Fibroblast of the aortic adventitia (primary cell): ENCODE measurements around the gene NUP188. TPM values are rescaled to one million over a fixed set of nuclear protein-coding genes. Genes with fewer than 3 reads are reported as not detected.

Experiments
- DNase-seq: peaks from one replicate; pipeline ENCODE4 v3.0.0-alpha.2; 2010; ENCODE audit warnings: low read depth
- H3K4me3 ChIP-seq: 2 replicates; pipeline ENCODE4 v1.5.1; 2011; ENCODE audit warnings: low read depth, mild to moderate bottlenecking, control low read depth, low read length, moderate library complexity
- total RNA-seq: library from RNA; depleted of rRNA; stranded (reverse); fragments of >200 nt; gene quantifications from 2 replicates; pipeline ENCODE4 v1.2.3, GENCODE V29; 2012; ENCODE audit warnings: low replicate concordance
- TF ChIP-seq, protein P1 (sequence below): IDR thresholded peaks from 2 replicates; pipeline ENCODE4 v1.5.1; 2011; ENCODE audit warnings: mild to moderate bottlenecking, low read length, control low read depth, inconsistent platforms; ENCODE audit not compliant: insufficient read depth

NUP188 gene
- total RNA-seq, 1 donor: 69.1 TPM

- no peak for DNase-seq
- H3K4me3 ChIP-seq: no peak overlapping the region
- TF ChIP-seq, protein P1, sequence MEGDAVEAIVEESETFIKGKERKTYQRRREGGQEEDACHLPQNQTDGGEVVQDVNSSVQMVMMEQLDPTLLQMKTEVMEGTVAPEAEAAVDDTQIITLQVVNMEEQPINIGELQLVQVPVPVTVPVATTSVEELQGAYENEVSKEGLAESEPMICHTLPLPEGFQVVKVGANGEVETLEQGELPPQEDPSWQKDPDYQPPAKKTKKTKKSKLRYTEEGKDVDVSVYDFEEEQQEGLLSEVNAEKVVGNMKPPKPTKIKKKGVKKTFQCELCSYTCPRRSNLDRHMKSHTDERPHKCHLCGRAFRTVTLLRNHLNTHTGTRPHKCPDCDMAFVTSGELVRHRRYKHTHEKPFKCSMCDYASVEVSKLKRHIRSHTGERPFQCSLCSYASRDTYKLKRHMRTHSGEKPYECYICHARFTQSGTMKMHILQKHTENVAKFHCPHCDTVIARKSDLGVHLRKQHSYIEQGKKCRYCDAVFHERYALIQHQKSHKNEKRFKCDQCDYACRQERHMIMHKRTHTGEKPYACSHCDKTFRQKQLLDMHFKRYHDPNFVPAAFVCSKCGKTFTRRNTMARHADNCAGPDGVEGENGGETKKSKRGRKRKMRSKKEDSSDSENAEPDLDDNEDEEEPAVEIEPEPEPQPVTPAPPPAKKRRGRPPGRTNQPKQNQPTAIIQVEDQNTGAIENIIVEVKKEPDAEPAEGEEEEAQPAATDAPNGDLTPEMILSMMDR: no peak
Measured at GRCh38 chr9:129021091-129021490, 73.6 kb downstream of the NUP188 start.

- TF ChIP-seq, protein P1: no peak
- no peak overlapping the region for H3K4me3 ChIP-seq
- DNase-seq: no peak
Measured at GRCh38 chr9:129022037-129022436, 74.5 kb downstream of the NUP188 start.

GRCh38 chr9:129023036-129023907 is 75.8 kb downstream of the NUP188 start:
- DNase-seq: peak; percentile 88
- no peak overlapping the region for H3K4me3 ChIP-seq
- TF ChIP-seq, protein P1: no peak

GRCh38 chr9:129023908-129024233 is 76.4 kb downstream of the NUP188 start:
- no peak overlapping the region for H3K4me3 ChIP-seq
- DNase-seq: no peak

DNA sequence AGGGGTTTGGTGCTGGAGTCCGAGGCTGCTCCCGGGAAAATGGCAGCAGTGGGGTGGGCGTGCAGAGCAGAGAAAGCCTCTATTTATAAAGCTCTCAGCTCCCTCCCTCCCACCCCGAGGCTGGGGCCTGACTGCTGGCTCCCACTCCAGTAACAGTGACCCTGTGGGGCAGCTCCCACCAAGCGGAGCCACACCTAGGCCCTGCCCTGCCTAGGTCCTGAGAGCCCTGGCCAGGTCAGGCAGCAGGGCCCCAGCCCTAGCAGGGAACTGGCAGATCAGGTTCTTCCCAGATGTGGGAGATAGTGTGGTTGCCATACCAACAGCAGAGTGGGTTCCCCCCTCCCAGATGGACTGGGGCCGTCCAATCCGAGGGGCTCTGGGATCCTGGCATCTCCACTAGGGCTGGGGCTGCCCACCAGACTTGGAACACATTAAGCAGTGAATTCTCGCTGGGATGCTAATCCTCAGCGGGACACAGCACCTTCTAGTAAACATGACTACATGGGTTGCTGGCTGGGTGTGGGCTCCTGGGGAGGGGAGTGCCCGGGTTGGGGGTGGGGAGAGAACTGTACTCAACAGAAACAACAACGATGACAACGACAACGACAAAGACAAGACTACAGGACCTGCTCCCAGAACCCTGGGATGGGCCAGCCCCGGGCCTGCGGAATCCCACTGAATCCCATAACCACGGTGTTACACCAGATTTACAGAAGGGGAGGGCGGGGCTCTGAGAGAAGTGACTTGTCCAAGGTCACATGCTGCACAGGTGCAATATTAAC is 79.1 kb downstream of the NUP188 start:
- TF ChIP-seq, protein P1: no peak
- peak overlapping the region; percentile 84 for H3K4me3 ChIP-seq
- peak; percentile 38 for DNase-seq

More at GRCh38 chr9:129023908-129024233, 76.4 kb downstream of the NUP188 start:
- TF ChIP-seq, protein P1: no peak

- H3K4me3 ChIP-seq: peak overlapping the region; percentile 84
- DNase-seq: no peak
- TF ChIP-seq, protein P1: no peak
Measured at GRCh38 chr9:129027224-129027684, 79.8 kb downstream of the NUP188 start.
